Measurements from ENCODE around the gene GPANK1.
"Not testable (repeated sequence)": the region's sequence is repeated elsewhere in the genome, so short reads cannot be mapped to it uniquely, and the experiment has no call there.

Gene GPANK1

GRCh38 chr6:31664790-31665500 is at the start of gene GPANK1:
GPANK1 (minus strand) TSS chr6:31664997; CDS start chr6:31664478, 519 bp downstream.
- DNase-seq (ENCODE audit: low read depth in 2 of 2, low spot score in 1 of 2), result peak; percentile 78 to 79

DNA sequence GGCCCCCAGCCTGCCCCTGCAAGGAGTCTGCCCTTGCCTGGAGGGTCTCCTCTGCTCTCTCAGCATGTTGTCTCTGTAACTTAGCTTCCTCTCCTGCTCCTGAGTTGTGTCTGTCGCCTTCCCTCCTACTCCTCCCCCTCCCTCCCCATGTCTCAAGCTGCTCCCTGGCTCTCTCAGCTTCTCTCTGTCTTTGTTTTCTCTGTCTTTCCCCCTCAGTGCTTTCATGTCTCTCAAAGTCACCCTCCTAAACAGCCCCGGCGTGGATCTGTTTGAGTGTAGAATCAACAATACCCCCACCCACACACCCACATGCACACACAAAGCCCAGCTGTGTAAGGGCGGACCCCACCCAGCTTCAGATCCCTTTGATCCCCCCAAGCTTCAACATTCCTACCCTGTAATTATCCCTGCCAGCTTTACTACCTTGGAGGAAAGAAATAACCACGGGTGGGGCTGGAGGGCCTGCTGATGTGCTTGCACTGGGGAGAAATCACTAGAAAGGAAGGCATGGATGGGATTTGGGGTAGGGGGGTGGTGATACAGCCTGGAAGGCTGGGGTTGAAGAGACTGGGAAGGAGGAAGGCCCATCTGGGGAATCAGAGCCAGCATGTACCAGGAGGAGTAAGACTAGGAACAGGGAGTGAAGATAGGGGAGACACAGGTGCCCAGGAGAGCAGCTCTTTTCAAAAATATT is 49.3 kb upstream of the GPANK1 start:
- no peak for DNase-seq (ENCODE audit: low read depth in 2 of 2, low spot score in 1 of 2)

DNA sequence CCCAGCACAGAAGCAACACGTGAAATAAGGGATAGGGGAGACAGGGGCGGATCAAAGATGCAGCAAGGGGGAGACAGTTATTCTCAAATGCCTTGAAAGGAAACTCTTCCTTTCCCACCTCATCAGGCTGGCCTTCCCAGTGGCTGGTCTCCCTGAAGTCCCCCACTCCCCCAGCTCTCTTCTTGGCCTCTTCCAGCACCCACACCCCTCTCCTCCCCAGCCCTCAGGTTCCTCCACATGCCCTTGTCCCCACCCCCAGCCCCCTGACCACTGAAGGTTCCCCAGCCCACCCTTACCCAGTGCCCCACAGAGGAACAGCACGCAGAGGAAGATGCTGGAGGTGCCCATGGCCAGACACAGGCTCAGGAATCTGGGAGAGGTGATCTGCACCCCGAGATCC is 48.7 kb upstream of the GPANK1 start:
- no peak for DNase-seq (ENCODE audit: low read depth in 2 of 2, low spot score in 1 of 2)

GRCh38 chr6:31712296-31712695 is 47.5 kb upstream of the GPANK1 start:
- no peak for DNase-seq (ENCODE audit: low read depth in 2 of 2, low spot score in 1 of 2)

DNA sequence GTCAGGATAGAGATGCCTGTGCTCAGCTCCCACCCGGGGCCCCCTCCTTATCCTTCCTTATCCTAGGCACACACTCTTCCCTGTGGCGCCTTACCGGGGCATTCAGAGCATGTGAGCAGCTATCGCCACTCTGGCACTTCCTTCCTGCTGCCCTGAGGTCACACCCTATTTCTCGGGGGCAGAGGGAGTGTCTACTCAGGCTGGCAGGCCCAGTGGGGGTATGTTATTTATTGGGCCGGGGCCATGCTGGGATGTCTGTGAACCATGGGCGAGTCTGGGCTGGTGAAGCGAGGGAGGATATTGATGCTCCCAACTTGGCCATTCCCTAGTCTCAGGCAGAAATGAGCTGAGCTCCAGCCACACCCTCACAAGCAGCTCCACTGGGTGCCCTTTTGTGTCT is 46.4 kb upstream of the GPANK1 start:
- no peak for DNase-seq (ENCODE audit: low read depth in 2 of 2, low spot score in 1 of 2)

DNA sequence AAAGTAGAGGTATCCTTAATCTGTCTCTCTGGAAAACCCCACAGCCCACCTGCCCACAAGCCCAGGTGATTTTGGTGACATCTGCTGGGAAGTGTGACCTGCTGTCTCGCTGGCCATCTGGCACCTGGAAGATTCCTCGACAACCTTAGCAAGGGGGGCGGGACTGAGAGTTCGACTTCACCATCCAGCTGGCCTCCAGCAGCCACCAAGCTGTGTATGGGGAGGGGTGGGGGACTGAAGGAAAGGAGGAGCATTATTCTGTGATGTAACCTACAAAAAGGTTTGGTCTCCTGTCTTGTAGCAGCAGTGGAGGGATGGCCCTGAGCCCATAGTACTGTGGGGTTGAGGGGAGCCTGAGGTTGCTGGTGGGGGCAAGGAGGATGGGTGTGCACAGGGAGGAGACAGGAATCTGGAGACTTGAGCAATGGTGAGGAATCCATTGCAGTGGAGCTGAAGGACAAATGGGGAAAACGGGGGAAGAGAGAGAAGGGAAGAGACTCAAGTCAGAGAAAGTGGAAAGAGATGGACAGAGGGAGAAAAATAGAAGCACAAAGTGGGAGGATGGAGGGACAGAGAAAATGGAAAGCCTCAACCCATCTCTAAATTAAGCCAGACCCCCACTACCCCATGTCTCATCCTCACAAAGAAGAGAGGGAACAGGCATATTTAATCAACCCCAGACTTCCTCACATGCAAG is 45.9 kb upstream of the GPANK1 start:
- DNase-seq (ENCODE audit: low read depth in 2 of 2, low spot score in 1 of 2), result no peak

- not testable (repeated sequence) for DNase-seq (ENCODE audit: low read depth in 2 of 2, low spot score in 1 of 2)
Observed at GRCh38 chr6:31709157-31709556, 44.4 kb upstream of the GPANK1 start.

DNA sequence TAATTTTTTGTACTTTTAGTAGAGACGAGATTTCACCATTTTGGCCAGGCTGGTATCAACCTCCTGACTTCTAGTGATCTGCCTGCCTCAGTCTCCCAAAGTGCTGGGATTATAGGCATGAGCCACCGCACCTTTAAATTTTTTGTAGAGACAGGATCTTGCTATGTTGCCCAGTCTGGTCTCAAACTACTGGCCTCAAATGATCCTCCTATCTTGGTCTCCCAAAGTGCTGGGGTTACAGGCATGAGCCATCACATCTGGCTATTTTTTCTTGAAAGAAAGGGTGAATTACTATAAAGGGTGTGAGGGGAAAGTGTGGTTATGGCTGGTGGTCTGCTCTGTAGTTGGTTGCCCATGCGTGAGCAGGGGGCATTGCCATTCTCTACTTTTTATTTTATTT is 43.4 kb upstream of the GPANK1 start:
- no peak for DNase-seq (ENCODE audit: low read depth in 2 of 2, low spot score in 1 of 2)

- no peak for DNase-seq (ENCODE audit: low read depth in 2 of 2, low spot score in 1 of 2)
Observed at GRCh38 chr6:31707701-31708100, 42.9 kb upstream of the GPANK1 start.

DNA sequence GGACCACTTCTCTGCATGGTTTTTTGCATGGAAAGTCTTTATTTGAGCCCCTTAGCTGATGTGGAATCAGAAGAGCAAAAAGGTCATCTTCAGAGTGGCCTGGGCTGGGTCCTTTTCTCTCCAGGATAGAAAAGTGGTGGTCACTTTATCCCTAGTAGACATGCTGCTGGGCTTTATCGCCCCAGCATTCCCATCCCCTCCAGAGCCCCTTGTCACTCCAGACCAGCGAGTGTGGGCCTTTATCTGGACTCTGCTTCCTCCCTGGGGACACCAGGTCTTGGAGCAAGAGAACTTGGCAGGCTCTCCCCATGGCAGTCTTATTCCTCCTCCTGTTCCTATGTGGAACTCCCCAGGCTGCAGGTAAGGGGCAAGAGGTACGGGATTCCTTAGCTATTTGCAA is 41.8 kb upstream of the GPANK1 start, which contains the start of gene LY6G6F:
Gene LY6G6F (plus strand): TSS at position 268 of the 400 bp plus-strand sequence. CDS start 41 bp downstream, at position 309.
- no peak for DNase-seq (ENCODE audit: low read depth in 2 of 2, low spot score in 1 of 2)

- DNase-seq (ENCODE audit: low read depth in 2 of 2, low spot score in 1 of 2), result no peak
Observed at GRCh38 chr6:31705931-31706330, 41.1 kb upstream of the GPANK1 start.

GRCh38 chr6:31702819-31703716 is 38.3 kb upstream of the GPANK1 start, which contains the start of gene ABHD16A:
ABHD16A (minus strand) TSS chr6:31703324; CDS start chr6:31703281, 43 bp downstream.
- peak; percentile 92 to 95 for DNase-seq (ENCODE audit: low read depth in 2 of 2, low spot score in 1 of 2)

DNA sequence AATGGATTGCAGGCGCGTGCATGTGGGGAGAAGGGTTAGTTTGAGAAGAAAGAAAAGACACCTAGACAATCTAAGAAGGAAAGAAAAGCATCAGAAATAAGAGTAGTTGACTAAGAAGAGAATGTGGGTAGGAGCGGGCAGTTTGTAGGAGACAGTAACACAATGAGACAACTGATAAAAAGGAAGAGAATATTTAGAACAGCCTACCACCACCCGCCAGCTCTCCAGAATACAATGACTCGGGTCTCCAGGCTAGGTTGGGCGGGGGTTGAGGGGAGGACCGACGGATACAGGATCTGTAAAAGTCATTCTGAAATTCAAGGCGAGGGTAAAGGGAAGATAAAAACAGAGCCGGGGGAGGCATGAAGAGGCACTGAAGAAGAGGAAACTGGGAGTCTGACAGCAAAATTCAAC is 37.6 kb upstream of the GPANK1 start:
- no peak for DNase-seq (ENCODE audit: low read depth in 2 of 2, low spot score in 1 of 2)

DNA sequence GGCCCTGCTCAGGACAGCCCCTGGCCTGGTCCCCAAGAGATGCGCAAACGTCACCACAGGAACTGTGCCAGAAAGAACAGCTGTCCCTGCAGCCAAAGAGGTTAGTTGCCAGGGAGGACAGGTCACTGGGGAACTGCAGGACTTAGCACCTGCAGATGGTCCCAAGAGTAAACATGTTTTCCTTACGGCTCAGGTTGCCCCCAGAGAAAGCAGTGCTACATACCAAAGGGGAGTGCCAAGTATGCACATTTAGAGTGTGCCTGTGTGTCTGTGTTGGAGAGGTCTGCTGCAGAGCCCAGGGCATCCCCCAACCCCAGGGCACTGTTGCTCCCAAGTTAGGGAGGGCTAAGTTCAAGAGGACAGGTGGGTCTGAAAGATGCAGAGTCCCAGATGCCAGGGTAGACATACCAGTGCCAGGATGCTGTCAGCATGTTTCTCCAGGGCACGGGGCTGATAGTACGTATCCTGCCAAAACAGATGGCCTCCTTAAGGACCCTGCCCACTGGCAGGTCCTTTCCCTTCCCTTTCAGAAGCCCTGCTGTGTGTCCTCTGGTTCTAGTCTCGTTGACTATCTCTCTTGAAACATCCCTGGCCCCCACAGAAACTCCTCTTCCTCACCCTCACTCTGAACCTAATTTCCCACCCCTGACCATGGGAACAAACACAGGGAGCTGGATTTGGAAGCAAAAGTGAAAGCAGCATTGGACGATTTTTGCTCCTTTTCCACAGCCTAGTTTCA is 37.0 kb upstream of the GPANK1 start:
- DNase-seq (ENCODE audit: low read depth in 2 of 2, low spot score in 1 of 2), result no peak

GRCh38 chr6:31700740-31701401 is 36.1 kb upstream of the GPANK1 start:
- DNase-seq (ENCODE audit: low read depth in 2 of 2, low spot score in 1 of 2), result no peak

GRCh38 chr6:31697555-31697954 is 32.8 kb upstream of the GPANK1 start:
- DNase-seq (ENCODE audit: low read depth in 2 of 2, low spot score in 1 of 2), result no peak

DNA sequence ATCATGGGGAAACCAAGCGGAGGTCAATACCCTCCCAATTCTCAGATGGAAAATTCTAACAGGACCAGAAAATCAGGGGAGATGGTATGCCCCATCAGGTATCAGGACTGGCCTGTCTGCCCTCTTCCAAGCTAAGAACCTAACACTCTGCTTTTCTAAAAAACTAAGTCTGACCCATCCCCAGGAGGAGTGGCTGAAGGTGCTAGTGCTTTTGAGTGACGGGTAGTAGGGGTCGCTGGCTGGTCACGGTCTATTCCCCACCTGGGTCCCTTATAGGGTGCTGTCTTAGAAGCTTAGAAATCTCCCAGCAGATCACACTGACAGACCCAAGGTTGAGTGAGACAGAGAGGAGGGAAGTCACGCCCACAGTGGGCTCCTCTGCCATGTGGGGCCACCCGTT is 28.7 kb upstream of the GPANK1 start:
- no peak for DNase-seq (ENCODE audit: low read depth in 2 of 2, low spot score in 1 of 2)

- DNase-seq (ENCODE audit: low read depth in 2 of 2, low spot score in 1 of 2), result no peak
Observed at GRCh38 chr6:31692886-31693285, 28.1 kb upstream of the GPANK1 start.

GRCh38 chr6:31692353-31692752 is 27.6 kb upstream of the GPANK1 start:
- DNase-seq (ENCODE audit: low read depth in 2 of 2, low spot score in 1 of 2), result no peak
